Fibroblast of lung (primary cell): ENCODE data around the gene APOL2. TPM values are rescaled to one million over a fixed set of nuclear protein-coding genes. Genes with fewer than 3 reads are reported as not detected.

Source experiments
- DNase-seq, 2 donors: peaks; one replicate each; pipeline versions ENCODE4 v3.0.0 to v3.0.0-alpha.2; 2010; ENCODE audit warnings: low read depth in 2 of 2
- H2AFZ ChIP-seq: 2 replicates; pipeline ENCODE4 v1.5.1; 2012; ENCODE audit warnings: low read length, control low read depth, inconsistent platforms
- H3K27ac ChIP-seq: 2 replicates; pipeline ENCODE4 v1.5.1; 2011; ENCODE audit warnings: low read length, control low read depth; ENCODE audit not compliant: insufficient read depth
- H3K27me3 ChIP-seq: 2 replicates; pipeline ENCODE4 v1.5.1; 2011; ENCODE audit warnings: mild to moderate bottlenecking, low read length; ENCODE audit not compliant: control insufficient read depth, insufficient read depth
- H3K36me3 ChIP-seq: 2 replicates; pipeline ENCODE4 v1.5.1; 2011; ENCODE audit warnings: low read length; ENCODE audit not compliant: control insufficient read depth, insufficient read depth
- H3K4me1 ChIP-seq: 2 replicates; pipeline ENCODE4 v1.5.1; 2011; ENCODE audit warnings: low read length; ENCODE audit not compliant: control insufficient read depth, insufficient read depth; ENCODE audit errors: extremely low read depth
- H3K4me2 ChIP-seq: 2 replicates; pipeline ENCODE4 v1.5.1; 2011; ENCODE audit warnings: low read length, control low read depth; ENCODE audit not compliant: insufficient read depth; ENCODE audit errors: extremely low read depth
- H3K4me3 ChIP-seq, 4 experiments: fragments of 200-600 bp in 1 of 4; sonication (generic) in 1 of 4; replicated peaks in 1 of 4; 2 replicates each; pipeline ENCODE4 v1.5.1; 2011 to 2016; ENCODE audit warnings: low read length in 4 of 4, low read depth in 3 of 4, mild to moderate bottlenecking in 3 of 4, control low read depth in 2 of 4, inconsistent platforms in 1 of 4, mixed read lengths in 1 of 4; ENCODE audit not compliant: insufficient read depth in 1 of 4; ENCODE audit errors: control extremely low read depth in 1 of 4
- H3K79me2 ChIP-seq: 2 replicates; pipeline ENCODE4 v1.5.1; 2012; ENCODE audit warnings: mild to moderate bottlenecking, low read length, inconsistent platforms; ENCODE audit not compliant: control insufficient read depth, insufficient read depth
- H3K9ac ChIP-seq: 2 replicates; pipeline ENCODE4 v1.5.1; 2011; ENCODE audit warnings: mild to moderate bottlenecking, low read length, control low read depth; ENCODE audit not compliant: insufficient read depth
- H3K9me3 ChIP-seq: 2 replicates; pipeline ENCODE4 v1.5.1; 2012; ENCODE audit warnings: low read depth, low read length; ENCODE audit not compliant: control insufficient read depth, insufficient read depth
- H4K20me1 ChIP-seq: 2 replicates; pipeline ENCODE4 v1.5.1; 2011; ENCODE audit warnings: low read length; ENCODE audit not compliant: control insufficient read depth, insufficient read depth; ENCODE audit errors: extremely low read depth
- EZH2 ChIP-seq: IDR thresholded peaks from 2 replicates; pipeline ENCODE4 v1.5.1; 2012; ENCODE audit warnings: low read length, control low read depth, mild to moderate bottlenecking; ENCODE audit errors: missing control alignments
- polyA plus RNA-seq, 2 donors: library from polyadenylated mRNA; depleted of rRNA in 1 of 2; stranded (reverse) in 1 of 2; unstranded in 1 of 2; fragments of >200 nt; gene quantifications; 2 replicates each; pipeline ENCODE4 v1.2.1, GENCODE V29; 2011 to 2012; ENCODE audit warnings: missing spikeins in 1 of 2
- total RNA-seq: library from RNA; depleted of rRNA; stranded (reverse); fragments of >200 nt; gene quantifications from 2 replicates; pipeline ENCODE4 v1.2.1, GENCODE V29; 2014
- TF ChIP-seq, protein P1 (sequence below), 2 donors: IDR thresholded peaks in 1 of 2; conservative IDR thresholded peaks in 1 of 2; 1 replicate in 1 of 2; 2 replicates in 1 of 2; pipeline ENCODE4 v1.5.1; 2011 to 2012; ENCODE audit warnings: low read length in 2 of 2, control low read depth in 1 of 2, inconsistent platforms in 1 of 2, low read depth in 1 of 2, mild to moderate bottlenecking in 1 of 2

The APOL2 gene
- total and polyA plus RNA-seq, 2 donors (not counting 1 experiment from before 2014, with no cell fraction given): 38.0 to 49.5 TPM

DNA sequence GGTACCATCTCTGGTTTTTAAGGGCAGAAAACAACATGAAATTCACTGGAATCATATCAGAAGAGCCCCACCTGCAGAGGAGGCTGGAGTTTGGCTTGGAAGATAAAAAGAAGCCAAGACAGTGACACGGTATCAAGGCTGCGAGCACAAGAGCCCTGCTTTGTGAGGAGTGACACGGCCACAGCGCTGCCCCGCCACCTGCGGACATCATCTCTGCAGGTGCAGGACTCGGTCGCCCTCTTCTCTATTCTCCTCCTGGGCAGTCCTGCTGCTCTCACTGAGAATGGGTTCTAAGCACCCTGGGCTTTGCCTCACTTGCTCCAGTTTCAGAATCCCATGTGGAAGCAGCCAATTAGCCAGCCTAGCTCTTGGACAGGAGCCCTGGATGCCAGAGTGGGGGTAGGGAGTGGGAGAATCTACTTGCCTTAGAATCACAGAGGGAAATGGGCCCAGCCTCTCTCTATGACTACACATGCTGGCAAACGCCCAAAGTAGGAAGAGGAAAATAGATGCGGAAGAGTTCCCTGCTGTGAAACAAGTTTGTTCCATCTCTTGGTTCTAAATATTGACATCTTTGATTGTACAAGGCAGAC lies 54.8 kb downstream of the APOL2 start:
- Histone ChIP-seq H3K9ac (no peak overlapping the region), H2AFZ (no peak overlapping the region), H3K9me3 (no peaks in the 10 kb centered on the region), H3K4me2 (no peak overlapping the region), H3K79me2 (no peaks in the 10 kb centered on the region), H3K36me3 (no peaks in the 10 kb centered on the region), H3K4me1 (no peaks in the 10 kb centered on the region), H4K20me1 (no peaks in the 10 kb centered on the region), H3K4me3 (no peak overlapping the region), H3K27me3 (peaks cover 16% of the 10 kb centered on the region), H3K27ac (no peak overlapping the region)
- TF ChIP-seq, protein P1, sequence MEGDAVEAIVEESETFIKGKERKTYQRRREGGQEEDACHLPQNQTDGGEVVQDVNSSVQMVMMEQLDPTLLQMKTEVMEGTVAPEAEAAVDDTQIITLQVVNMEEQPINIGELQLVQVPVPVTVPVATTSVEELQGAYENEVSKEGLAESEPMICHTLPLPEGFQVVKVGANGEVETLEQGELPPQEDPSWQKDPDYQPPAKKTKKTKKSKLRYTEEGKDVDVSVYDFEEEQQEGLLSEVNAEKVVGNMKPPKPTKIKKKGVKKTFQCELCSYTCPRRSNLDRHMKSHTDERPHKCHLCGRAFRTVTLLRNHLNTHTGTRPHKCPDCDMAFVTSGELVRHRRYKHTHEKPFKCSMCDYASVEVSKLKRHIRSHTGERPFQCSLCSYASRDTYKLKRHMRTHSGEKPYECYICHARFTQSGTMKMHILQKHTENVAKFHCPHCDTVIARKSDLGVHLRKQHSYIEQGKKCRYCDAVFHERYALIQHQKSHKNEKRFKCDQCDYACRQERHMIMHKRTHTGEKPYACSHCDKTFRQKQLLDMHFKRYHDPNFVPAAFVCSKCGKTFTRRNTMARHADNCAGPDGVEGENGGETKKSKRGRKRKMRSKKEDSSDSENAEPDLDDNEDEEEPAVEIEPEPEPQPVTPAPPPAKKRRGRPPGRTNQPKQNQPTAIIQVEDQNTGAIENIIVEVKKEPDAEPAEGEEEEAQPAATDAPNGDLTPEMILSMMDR (conservative IDR thresholded peaks at IDR 0.05 in 1 of 2, IDR thresholded peaks at IDR 0.05 in 1 of 2; ENCODE audit: low read depth in 1 of 2, low read length in 2 of 2): no peak
- TF ChIP-seq EZH2: no peak
- peak; percentile 44 to 57 for DNase-seq

DNA sequence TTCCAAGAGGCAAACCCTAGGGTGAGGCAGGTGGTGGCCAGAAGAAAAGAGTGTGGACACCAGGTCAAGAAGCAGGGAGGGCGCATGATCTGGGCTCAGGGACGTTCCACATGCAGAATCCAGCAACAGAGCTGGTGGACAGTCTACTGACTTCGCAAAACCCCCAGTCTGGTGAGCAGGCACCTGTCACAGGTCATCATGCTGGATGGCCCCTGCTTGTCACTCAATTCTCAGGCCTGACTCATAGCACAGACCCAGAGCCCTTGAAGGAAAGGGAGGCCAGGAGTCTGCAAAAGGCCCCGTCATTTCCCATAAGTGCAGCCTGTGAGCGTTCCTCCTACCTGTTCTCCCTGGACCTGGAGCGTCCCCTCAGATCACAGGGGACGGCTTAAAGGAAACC lies 55.9 kb downstream of the APOL2 start:
- Histone ChIP-seq H3K36me3 (no peaks in the 10 kb centered on the region), H3K79me2 (no peaks in the 10 kb centered on the region), H3K27me3 (peaks cover 9% of the 10 kb centered on the region), H3K27ac (no peak overlapping the region), H3K9ac (no peak overlapping the region), H3K4me3 (no peak overlapping the region), H2AFZ (no peak overlapping the region), H3K4me1 (no peaks in the 10 kb centered on the region), H4K20me1 (no peaks in the 10 kb centered on the region), H3K4me2 (no peak overlapping the region), H3K9me3 (no peaks in the 10 kb centered on the region)
- DNase-seq: no peak
- TF ChIP-seq EZH2: no peak
- TF ChIP-seq, protein P1 (conservative IDR thresholded peaks at IDR 0.05 in 1 of 2, IDR thresholded peaks at IDR 0.05 in 1 of 2; ENCODE audit: low read depth in 1 of 2, low read length in 2 of 2): no peak

DNA sequence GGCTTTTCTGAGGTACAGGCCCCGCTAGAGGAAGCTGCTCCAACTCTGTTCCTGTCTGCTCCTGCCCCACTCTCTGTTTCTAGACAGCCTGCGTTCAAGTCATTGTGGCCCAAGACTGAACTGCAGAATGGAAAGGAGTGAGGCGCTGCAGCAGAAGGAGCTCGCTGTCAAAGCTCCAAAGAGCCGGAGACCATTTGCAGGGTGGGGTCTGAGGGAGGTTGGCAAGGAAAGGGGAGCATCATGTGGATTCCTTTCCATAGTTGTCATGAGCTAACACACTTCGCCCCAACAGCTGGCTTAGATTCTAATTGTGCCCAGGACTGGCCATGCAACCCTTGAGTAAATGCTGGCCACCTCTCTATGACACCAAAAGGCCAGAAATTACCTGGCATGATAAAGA lies 56.5 kb downstream of the APOL2 start:
- no peaks in the 10 kb centered on the region for H3K4me1 ChIP-seq
- no peaks in the 10 kb centered on the region for H4K20me1 ChIP-seq
- no peak overlapping the region for H3K9ac ChIP-seq
- H3K79me2 ChIP-seq: no peaks in the 10 kb centered on the region
- H3K4me3 ChIP-seq: no peak overlapping the region
- H3K9me3 ChIP-seq: no peaks in the 10 kb centered on the region
- peaks cover 7% of the 10 kb centered on the region for H3K27me3 ChIP-seq
- TF ChIP-seq, protein P1 (conservative IDR thresholded peaks at IDR 0.05 in 1 of 2, IDR thresholded peaks at IDR 0.05 in 1 of 2; ENCODE audit: low read depth in 1 of 2, low read length in 2 of 2): no peak
- TF ChIP-seq EZH2: no peak
- no peak for DNase-seq
- H3K4me2 ChIP-seq: no peak overlapping the region
- no peaks in the 10 kb centered on the region for H3K36me3 ChIP-seq
- no peak overlapping the region for H3K27ac ChIP-seq
- H2AFZ ChIP-seq: no peak overlapping the region
